Parathyroid adenoma (tissue), 2 donors: ENCODE results near the gene ROS1.

ENCODE experiments used
- H2AFZ ChIP-seq: fragments of 300-600 bp; sonication (generic); one replicate; pipeline ENCODE4 v1.7.0; 2017; ENCODE audit warnings: antibody characterized with exemption, mild to moderate bottlenecking
- H3K27ac ChIP-seq: fragments of 300-600 bp; sonication (generic); one replicate; pipeline ENCODE4 v1.7.0; 2017
- H3K27me3 ChIP-seq: fragments of 300-600 bp; sonication (generic); one replicate; pipeline ENCODE4 v1.7.0; 2017; ENCODE audit warnings: low read length; ENCODE audit not compliant: control insufficient read depth, insufficient read depth
- H3K36me3 ChIP-seq: fragments of 300-600 bp; sonication (generic); one replicate; pipeline ENCODE4 v1.7.0; 2017; ENCODE audit warnings: low read length; ENCODE audit not compliant: control insufficient read depth, insufficient read depth
- H3K4me1 ChIP-seq: fragments of 300-600 bp; sonication (generic); one replicate; pipeline ENCODE4 v1.7.0; 2017; ENCODE audit warnings: control low read depth
- H3K4me2 ChIP-seq: fragments of 300-600 bp; sonication (generic); one replicate; pipeline ENCODE4 v1.7.0; 2017; ENCODE audit warnings: low read length
- H3K4me3 ChIP-seq: fragments of 300-600 bp; sonication (generic); one replicate; pipeline ENCODE4 v1.7.0; 2017; ENCODE audit warnings: low read depth, low read length
- H3K79me2 ChIP-seq: fragments of 300-600 bp; sonication (generic); one replicate; pipeline ENCODE4 v1.7.0; 2017; ENCODE audit warnings: control low read depth
- H3K9ac ChIP-seq: fragments of 300-600 bp; sonication (generic); one replicate; pipeline ENCODE4 v1.7.0; 2017; ENCODE audit warnings: mild to moderate bottlenecking
- H3K9me3 ChIP-seq: fragments of 300-600 bp; sonication (generic); one replicate; pipeline ENCODE4 v1.7.0; 2017; ENCODE audit warnings: low read length; ENCODE audit not compliant: control insufficient read depth
- TF ChIP-seq, protein P1 (sequence below): fragments of 300-600 bp; sonication (generic); IDR thresholded peaks from one replicate; pipeline ENCODE4 v1.7.0; 2017; ENCODE audit warnings: antibody characterized with exemption, mild to moderate bottlenecking
- donor health status: primary hyperparathyroidism.

ROS1 gene

GRCh38 chr6:117409863-117410262 is 15.9 kb downstream of the ROS1 start:
- no peaks in the 10 kb centered on the region for H3K27me3 ChIP-seq
- no peak overlapping the region for H3K4me3 ChIP-seq
- H3K9ac ChIP-seq = no peak overlapping the region
- TF ChIP-seq, protein P1, sequence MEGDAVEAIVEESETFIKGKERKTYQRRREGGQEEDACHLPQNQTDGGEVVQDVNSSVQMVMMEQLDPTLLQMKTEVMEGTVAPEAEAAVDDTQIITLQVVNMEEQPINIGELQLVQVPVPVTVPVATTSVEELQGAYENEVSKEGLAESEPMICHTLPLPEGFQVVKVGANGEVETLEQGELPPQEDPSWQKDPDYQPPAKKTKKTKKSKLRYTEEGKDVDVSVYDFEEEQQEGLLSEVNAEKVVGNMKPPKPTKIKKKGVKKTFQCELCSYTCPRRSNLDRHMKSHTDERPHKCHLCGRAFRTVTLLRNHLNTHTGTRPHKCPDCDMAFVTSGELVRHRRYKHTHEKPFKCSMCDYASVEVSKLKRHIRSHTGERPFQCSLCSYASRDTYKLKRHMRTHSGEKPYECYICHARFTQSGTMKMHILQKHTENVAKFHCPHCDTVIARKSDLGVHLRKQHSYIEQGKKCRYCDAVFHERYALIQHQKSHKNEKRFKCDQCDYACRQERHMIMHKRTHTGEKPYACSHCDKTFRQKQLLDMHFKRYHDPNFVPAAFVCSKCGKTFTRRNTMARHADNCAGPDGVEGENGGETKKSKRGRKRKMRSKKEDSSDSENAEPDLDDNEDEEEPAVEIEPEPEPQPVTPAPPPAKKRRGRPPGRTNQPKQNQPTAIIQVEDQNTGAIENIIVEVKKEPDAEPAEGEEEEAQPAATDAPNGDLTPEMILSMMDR = no peak
- H3K27ac ChIP-seq = no peak overlapping the region
- H3K36me3 ChIP-seq = no peaks in the 10 kb centered on the region
- H2AFZ ChIP-seq = no peak overlapping the region
- no peaks in the 10 kb centered on the region for H3K9me3 ChIP-seq
- H3K4me1 ChIP-seq = no peaks in the 10 kb centered on the region
- H3K4me2 ChIP-seq = no peak overlapping the region
- H3K79me2 ChIP-seq = no peaks in the 10 kb centered on the region

GRCh38 chr6:117409420-117409819 is 16.3 kb downstream of the ROS1 start:
- Histone ChIP-seq H2AFZ (no peak overlapping the region), H3K36me3 (no peaks in the 10 kb centered on the region), H3K79me2 (no peaks in the 10 kb centered on the region), H3K4me2 (no peak overlapping the region), H3K27ac (no peak overlapping the region), H3K4me3 (no peak overlapping the region), H3K9ac (no peak overlapping the region), H3K9me3 (no peaks in the 10 kb centered on the region), H3K4me1 (no peaks in the 10 kb centered on the region), H3K27me3 (no peaks in the 10 kb centered on the region)
- TF ChIP-seq, protein P1 = no peak

DNA sequence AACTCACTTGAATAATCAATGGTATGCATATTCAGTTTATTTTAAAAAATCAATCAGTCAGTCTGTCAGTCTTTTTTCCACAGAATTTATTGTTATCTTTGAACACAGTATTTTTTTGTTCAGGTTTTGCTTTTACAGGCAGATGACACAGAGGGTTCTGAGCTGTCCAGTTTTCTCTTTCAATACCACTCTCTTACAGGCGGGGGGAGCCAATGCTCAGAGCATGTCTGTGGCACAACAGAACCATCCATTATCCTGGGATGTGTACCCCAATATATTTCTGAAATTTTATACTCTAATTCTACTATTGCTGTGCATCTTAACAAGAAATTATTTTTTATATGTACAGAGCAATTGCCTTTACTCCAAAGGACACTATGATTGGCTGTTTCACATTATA is 21.2 kb downstream of the ROS1 start:
- Histone ChIP-seq H2AFZ (no peak overlapping the region), H3K27ac (no peak overlapping the region), H3K9me3 (no peaks in the 10 kb centered on the region), H3K4me2 (no peak overlapping the region), H3K36me3 (no peaks in the 10 kb centered on the region), H3K4me3 (no peak overlapping the region), H3K9ac (no peak overlapping the region), H3K27me3 (no peaks in the 10 kb centered on the region), H3K79me2 (no peaks in the 10 kb centered on the region), H3K4me1 (no peaks in the 10 kb centered on the region)
- TF ChIP-seq, protein P1 = no peak

DNA sequence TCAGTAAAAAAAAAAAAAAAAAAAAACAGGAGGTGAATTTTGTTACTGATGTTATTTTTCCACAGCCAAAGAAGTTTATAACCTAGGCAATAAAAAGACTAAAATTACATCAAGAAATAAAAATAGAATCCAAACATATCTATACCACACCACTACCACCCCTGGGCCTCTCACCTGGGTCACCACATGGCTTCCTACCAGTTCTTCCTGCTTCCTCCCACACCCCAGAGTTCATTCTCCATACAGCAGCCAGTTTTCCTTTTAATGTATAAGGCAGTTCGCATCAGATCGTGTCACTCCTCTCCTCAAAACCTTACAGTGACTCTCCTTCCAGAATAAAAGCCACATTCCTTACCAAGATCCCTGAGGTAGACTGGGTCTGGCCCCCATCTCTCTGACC is 23.9 kb downstream of the ROS1 start:
- no peak overlapping the region for H3K27ac ChIP-seq
- no peak overlapping the region for H3K4me3 ChIP-seq
- H3K36me3 ChIP-seq = no peaks in the 10 kb centered on the region
- no peaks in the 10 kb centered on the region for H3K9me3 ChIP-seq
- no peaks in the 10 kb centered on the region for H3K79me2 ChIP-seq
- H3K9ac ChIP-seq = no peak overlapping the region
- H2AFZ ChIP-seq = no peak overlapping the region
- H3K4me1 ChIP-seq = no peaks in the 10 kb centered on the region
- H3K4me2 ChIP-seq = no peak overlapping the region
- TF ChIP-seq, protein P1 = no peak
- H3K27me3 ChIP-seq = no peaks in the 10 kb centered on the region

DNA sequence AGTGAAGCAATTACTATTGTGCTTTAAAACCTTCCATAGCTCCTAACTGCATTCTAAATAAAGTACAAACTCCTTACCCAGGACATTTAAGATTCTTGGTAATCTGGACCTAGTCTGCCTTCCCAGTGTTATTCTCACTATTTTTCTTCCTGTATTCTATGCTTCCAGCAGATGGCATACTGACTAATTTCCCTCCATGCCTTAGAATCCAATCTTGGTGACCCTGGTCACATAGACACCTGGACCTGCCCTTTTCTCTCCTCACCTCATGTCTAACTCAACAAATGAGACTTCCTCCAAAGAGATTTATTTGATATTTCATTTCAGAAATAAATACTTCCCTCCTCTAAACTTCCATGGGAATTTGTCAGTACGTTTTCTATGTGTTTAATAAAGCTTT is 25.8 kb downstream of the ROS1 start:
- Histone ChIP-seq H3K4me2 (no peak overlapping the region), H3K27me3 (no peaks in the 10 kb centered on the region), H2AFZ (no peak overlapping the region), H3K9me3 (no peaks in the 10 kb centered on the region), H3K27ac (no peak overlapping the region), H3K9ac (no peak overlapping the region), H3K4me1 (no peaks in the 10 kb centered on the region), H3K36me3 (no peaks in the 10 kb centered on the region), H3K4me3 (no peak overlapping the region), H3K79me2 (no peaks in the 10 kb centered on the region)
- TF ChIP-seq, protein P1 = no peak
